ENCODE measurements around the gene C11orf98. TPM values are rescaled to one million over a fixed set of nuclear protein-coding genes. Genes with fewer than 3 reads are reported as not detected.
A peak's percentile ranks its signal among the peaks of the same experiment; 100 is the strongest.
"Not testable (repeated sequence)": the region's sequence is repeated elsewhere in the genome, so short reads cannot be mapped to it uniquely, and the experiment has no call there.

C11orf98 gene
- total RNA-seq, 1 donor from 2014 or later: 23.7 TPM

DNA sequence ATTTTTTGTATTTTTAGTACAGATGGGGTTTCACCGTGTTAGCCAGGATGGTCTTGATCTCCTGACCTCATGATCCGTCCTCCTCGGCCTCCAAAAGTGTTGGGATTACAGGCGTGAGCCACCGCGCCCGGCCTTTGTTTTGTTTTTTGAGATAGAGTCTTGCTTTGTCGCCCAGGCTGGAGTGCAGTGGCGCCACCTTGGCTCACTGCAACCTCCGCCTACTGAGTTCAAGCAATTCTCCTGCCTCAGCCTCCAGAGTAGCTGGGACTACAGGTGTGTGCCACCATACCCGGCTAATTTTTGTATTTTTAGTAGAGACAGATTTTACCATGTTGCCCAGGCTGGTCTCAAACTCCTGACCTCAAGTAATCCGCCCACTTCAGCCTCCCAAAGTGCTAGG lies 14.7 kb downstream of the C11orf98 start:
- DNase-seq: not testable (repeated sequence)

DNA sequence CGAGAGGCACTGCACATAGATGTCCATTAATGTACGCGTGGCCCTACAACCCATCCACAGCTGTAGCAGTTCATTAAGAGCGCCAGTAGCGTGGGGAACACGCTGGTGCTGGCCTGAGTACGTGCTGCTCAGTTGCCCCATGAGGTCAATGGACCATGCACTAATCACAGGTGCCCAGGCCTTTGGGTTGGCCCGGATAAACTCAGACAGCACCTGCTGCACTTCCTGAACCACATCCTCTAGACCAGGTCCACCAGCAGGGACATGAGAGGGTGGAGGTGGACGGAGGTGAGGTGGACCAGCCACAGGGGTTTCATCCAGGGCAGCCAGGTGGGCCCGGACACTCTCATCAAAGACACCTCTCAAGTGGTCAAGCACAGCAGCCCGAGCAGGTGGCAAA lies 15.5 kb downstream of the C11orf98 start:
- DNase-seq: no peak

DNA sequence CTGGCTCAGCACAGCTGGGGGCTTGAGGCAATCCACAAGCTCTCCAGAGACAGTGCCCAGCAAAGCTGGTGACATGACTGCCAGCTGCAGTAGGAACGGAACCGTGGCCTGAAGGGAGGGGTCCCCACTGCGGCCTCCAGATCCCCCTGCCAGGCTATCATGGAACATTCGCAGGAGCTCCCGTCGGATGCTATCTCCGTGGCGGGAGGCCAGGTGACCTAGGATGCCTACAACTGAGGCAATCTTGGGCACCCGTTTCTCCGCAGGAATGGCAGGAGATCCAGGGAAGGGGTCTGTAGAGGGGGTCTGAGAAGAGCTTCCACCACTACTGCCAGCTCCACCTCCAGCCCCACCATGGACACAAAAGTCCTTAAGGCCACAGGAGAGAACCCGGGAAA lies 16.0 kb downstream of the C11orf98 start:
- no peak for DNase-seq

DNA sequence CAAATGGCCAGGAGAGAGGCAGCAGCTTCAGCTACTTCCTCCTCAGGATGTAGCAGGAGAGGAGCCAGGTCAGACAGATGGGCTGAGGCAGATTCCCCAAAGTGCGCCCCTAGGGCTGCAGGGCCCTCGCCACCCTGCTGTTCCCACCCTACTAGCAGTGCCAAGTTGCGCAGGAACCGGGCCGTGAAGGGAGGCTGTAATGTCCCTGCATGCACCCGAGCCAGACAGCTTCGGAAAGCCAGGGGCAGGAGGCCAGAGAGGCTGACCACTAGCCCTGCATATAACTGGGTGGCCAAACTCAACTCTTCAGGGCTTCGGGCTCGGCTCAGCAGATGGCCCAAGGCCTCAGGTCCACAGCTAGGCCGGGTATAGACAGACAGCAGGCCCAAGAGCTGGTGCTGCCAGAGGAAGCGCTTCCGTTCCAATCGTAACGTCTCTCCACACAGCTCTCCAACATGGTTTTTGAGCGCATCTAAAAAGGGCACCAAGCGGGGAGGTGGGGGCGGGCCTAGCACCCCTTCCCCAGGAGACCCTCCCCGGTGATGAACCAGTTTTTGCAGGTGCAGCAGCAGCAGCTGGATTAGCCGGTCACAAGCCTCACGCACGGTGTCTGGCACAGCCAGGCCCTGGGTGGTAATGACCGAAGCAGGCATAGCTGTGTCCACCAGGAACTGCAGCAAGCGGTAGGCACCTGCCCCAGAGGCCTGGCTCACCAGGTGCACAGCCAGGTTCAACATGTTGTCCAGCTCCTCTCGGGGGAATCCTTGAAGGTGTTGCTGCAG lies 16.6 kb downstream of the C11orf98 start:
- no peak for DNase-seq

DNA sequence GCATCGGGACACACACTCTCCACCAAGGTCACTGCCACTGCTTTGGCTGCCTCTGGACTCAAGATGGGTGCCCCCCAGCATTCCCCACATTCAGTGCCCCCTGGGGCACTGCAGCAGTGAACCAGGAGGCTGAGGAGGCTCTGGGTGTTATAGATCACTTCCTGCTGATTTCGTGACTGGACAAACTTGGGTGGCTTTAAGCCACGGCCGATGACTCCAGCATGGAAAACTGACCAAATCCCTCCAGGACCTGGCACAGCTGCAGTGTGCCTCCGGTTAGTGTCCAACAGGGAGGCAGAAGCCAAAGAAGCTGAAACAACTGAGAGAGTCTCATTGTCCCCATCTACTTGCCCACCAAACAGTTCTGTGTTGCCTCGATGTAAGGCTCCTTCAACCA lies 17.4 kb downstream of the C11orf98 start:
- no peak for DNase-seq

DNA sequence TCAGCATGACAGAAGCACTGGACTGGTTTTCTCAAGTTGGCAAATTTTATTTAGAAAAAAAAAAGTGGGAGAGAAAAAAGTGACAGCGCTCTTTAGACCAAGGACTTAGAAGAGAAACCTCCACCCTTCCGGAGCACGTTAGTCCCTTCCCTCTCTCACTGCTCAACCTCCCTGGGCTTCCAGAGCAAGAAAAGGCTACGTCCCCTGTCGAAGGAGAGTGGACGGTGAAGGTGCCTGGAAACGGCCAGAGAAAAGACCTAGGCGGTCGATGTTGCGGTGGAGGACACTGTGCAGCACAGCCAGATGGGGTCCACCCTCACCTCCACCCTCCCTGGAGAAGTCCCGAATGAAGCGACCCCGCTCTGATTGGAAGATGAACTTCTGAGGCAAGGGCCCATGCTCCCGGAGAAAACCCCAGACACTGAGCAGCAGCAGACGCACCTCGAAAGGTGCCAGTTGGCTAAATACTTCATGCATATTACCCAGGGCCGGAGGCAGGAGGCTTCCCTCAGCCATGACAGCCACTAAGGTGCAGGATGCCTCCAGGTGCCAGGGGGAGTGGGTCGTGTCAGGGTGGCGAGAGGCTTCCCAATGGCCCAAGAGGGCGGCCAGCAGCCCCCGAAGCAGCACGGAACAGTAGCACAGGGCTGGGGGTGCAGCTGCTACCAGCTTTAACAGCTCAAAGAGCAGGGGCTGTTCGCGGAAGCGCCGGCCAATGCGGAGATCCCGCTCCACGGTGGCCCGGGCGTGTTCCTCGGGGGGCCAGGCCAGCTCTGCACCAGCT lies 18.0 kb downstream of the C11orf98 start:
- DNase-seq: no peak

DNA sequence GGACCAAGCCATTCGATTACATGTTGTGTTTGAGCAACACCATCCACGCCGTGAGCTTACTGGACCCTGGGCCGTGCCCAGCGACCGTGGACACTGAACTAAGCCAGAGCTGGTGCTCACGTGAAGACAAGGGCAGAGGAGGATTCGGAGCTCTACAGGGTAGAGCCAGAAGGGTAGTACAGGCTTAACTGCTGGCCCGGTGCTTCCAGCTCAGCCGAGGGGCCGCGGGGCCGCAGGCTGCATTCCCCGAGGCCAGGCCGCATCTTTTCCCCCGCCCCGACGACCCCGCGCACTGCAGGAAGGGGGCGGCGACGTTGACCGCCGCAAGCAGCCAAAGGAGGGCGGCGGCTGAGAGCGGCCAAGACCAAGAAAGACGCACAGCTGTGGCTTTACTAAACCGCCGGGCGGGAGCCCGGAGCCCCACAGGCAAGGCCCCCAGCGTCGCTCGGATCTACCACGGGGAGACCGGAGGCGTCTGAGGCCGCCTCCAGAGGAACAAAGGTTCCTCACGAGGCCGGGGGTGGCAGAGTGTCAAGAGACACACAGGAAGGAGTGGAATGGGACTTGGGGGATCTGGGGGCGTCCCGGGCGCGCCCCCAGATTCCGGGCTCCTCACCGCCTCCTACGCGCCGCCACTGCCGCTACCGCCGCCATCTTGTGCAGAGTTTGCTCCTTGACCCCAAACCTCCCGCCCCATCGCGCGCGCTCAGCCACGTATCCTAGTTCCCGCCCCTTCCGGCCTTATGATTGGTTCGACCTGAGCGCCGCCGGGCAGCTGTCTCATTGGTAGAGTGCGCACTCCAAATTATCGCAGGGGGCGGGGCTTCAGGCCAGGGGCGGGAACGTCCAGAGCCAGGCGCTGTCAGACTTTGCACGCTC lies 18.8 kb downstream of the C11orf98 start, which contains the start of gene GANAB:
TSS of gene GANAB (minus strand) at position 668 of the 879 bp plus-strand sequence. CDS start at position 654, 14 bp downstream.
- DNase-seq: peak; percentile 98

DNA sequence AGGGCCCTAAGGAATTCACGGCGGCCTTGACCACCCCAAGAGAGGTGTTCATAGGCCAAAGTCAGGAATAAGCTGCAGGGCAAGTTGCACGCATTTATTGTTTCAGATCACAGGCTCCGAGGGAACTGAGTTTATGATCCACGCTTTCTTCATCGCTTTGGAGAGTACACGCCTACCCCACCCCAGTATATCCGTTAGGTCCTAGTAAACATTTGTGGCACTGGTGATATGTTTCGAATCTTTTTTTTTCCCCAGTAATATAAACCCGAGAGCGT lies 19.4 kb downstream of the C11orf98 start:
- DNase-seq: no peak

DNA sequence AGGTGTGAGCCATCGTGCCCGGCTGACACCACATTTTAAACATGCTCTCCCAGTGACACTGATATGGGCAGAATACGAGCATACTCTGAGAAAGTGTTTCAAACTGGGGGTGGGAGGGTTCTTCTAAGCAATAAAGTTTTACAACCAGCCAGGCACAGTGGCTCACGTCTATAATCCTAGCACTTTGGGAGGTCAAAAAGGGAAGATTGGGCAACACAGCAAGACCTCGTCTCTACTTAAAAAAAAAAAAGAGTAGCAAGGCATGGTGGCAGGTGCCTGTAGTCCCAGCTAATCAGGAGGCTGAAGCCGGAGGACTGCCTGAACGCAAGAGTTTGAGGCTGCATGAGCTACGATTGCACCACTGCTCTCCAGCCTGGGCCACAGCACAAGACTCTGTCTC lies 20.8 kb downstream of the C11orf98 start:
- DNase-seq: no peak

DNA sequence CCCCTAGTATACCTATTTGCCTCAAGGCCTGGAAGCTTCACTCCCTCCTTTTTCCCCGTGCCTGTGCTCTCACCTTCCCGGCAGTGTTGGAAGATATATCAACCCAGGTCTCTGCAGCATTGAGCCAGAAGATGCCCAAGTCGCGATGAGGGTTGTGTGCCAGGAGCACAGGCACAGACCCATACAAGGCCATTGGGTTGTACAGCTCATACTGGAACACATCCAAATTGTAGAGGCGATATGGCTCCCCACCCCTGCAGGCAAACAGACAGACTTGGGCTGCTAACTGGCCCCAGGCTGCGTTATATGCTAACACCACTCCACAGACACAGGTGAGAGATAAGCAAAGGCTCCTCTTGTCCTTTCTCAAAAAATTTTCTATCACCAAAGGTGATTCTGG lies 32.5 kb downstream of the C11orf98 start:
- DNase-seq: no peak

DNA sequence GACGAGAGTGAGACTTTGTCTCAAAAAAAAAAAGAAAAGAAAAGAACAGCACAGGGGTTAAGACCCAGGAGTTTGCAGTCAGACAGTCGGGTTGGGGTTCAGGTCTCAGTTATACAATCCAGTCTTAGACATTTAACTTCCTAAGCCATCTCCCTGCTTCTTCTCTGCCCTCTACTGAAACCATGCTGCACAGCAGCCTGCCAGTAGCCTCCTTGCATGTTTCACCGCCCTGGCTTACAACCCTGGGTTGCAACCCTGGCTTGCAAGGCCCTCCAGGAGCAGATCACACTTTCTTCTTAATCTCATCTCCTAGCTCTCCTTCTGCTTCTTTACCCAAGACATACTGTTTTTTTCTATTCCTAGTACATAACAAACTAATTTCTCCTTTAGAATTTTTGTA lies 37.3 kb downstream of the C11orf98 start:
- DNase-seq: no peak

DNA sequence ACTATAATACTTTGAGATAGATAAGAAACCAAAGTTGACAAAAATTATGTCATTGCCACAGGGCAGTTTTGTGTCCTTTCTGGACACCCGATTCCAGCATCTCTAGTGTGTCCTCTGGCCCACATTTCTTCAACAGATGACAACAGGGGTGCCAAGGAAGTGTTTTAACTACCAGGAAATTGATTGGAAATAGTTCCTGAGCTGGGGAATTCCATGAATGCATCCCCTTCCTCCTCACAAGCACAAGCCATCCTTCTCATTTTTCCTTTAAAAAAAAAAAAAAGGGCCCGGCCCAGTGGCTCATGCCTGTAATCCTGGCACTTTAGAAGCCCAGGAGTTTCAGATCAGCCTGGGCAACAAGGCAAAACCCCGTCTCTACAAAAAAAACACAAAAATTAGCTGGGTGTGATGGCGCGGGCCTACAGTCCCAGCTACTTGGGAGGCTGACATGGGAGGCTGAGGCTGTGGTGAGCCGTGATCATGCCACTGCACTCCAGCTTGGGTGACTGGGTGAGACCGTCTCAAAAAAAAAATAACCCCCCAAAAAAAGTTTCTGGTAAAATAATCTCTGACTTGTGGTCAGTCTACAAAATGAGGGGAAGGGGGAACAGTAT lies 42.4 kb downstream of the C11orf98 start:
- DNase-seq: no peak

DNA sequence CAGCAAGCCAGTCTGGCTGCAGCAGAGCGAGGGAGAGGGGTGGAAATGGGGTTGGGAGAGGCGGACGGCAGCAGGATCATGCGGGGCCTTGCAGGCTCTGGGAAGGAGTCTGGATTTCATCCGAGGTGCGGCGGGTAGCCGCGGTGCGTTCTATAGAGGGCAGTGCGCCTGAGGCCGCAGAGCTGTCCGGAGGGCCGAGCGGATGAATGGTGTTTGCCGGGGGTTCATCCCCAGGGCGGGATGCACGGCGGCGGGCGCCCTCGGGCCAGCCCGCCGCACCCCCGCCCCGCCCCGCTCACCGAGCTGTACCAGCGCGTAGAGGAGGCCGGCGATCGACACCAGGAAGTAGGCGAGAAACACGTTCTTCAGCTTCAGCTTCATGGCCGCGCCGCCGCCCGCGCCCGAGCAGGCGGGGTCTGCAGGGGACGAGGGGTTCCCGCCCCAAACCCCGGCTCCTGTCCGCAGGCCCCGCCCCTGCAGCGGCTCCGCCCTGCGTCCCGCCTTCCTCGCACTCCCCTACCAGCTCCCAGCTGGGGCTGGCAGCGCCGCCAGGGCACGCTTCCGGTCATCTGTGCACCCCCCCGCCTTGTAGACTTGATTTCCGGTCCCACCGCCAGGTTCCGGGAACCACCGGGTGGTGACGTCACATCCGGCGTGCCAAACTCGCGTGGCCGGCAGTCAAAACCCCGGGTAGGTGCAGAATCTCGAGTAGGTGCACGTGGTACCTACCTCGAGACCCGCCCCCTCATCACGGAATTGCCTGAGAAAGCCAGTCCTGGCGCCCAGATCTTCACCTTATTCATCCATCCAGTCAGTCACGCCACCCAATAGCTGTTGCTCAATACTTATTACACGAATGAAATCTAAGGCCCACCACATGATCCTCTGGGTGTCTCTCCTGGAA lies 43.2 kb downstream of the C11orf98 start, which contains the start of gene B3GAT3:
TSS of gene B3GAT3 (minus strand) at position 420 of the 904 bp plus-strand sequence. CDS start at position 381, 39 bp downstream.
- peak; percentile 97 for DNase-seq

DNA sequence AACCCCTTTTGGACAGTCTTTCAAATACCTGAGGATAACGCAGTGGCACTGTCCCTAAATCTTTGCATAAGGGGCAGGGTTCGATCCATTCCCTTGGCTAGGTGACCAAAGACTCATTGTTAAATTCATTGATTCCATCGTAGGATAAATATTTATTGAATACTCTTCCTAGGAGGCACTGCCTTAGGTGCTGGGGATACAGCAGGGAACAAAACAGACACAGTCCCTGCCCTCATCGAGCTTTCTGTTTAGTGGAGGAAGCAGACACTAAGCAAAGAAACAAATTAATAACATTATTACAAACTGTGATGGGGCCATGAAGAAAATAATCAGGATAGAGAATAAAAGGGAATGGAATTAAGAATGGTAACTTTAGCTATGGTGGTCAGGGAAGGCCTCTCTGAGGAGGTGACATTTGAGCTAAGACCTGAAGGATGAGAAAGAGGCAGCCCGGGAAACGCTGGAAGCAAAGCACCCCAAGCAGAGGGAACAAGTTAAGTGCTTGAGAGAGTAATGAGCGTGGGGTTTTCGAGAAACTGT lies 43.9 kb downstream of the C11orf98 start:
- no peak for DNase-seq

DNA sequence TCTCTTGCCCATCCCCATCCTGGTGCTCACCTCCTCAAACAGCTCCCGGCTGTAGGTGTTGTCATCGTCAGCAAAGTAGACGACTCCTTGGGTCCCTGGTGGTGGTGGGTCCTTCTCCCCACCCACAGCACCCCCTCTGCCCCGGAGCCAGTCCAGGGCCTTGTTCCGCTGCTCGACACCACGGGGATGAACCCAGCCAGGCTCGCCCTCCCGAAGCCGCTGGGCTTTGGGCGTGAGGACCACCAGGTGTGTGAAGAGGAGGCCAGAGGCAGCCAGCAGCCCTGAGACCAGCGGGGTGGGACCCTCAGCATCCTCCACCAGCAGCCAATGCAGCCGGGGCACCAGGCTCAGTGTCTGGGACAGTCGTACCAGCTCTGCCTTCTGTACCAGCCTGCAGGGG lies 48.1 kb downstream of the C11orf98 start:
- not testable (repeated sequence) for DNase-seq

DNA sequence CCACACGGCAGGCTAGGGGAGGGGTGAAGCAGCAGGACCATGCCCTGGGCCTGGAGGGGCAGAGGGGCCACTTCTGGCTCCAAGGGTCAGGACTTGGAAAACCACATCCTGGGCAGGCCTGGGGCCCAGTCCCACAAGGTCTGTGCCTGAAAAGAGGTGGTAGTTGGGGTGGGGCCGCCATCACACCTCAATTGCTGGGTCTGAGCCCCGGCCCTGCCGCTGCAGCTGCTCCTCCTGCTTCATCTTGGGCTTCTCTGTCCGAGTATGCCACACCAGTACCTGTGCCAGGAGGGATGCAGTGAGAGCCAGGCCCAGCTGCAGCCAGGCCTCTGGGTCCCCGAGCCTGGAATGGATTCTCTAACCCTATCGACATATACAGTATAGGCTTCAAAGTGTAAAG lies 49.5 kb downstream of the C11orf98 start:
- no peak for DNase-seq

DNA sequence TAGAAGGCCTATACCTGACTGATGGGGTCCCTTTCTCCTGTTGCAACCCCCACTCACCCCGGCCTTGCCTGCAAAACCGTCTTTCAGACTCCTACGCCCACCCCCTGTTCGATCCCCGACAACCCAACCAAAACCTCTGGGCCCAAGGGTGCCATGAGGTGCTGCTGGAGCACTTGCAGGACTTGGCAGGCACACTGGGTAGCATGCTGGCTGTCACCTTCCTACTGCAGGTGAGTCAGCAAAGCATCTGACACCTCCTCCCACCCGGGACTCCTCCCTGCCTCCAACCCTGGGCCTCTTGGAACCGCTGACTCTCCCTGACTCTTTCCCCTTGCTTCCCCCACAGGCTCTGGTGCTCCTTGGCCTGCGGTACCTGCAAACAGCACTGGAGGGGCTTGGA lies 50.7 kb downstream of the C11orf98 start:
- DNase-seq: no peak

DNA sequence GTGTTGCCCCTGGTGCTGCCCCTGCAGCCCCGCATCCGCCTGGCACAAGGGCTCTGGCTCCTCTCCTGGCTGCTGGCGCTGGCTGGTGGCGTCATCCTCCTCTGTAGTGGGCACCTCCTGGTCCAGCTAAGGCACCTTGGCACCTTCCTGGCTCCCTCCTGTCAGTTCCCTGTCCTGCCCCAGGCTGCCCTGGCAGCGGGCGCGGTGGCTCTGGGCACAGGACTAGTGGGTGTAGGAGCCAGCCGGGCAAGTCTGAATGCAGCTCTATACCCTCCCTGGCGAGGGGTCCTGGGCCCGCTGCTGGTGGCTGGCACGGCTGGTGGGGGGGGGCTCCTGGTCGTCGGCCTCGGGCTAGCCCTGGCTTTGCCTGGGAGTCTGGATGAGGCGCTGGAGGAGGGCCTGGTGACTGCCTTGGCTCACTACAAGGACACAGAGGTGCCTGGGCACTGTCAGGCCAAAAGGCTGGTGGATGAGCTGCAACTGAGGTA lies 51.7 kb downstream of the C11orf98 start:
- DNase-seq: no peak

Measured in occipital lobe (tissue), 2 donors.